Hematopoietic multipotent progenitor cell treated with erythropoietin and hydrocortisone succinate and interleukin-3 and kit ligand, for 6 days (in vitro differentiated cells): ENCODE results near the gene TMEM250.

Experiments
- DNase-seq: peaks from one replicate; pipeline ENCODE4 v3.0.0-alpha.2; 2015

TMEM250 gene

GRCh38 chr9:136131629-136132511, 13.2 kb upstream of the TMEM250 start:
- DNase-seq, result no peak

GRCh38 chr9:136129176-136129575, 10.5 kb upstream of the TMEM250 start:
- no peak for DNase-seq

- no peak for DNase-seq
Observed at GRCh38 chr9:136128436-136128835, 9.8 kb upstream of the TMEM250 start.

GRCh38 chr9:136127313-136127712, 8.6 kb upstream of the TMEM250 start:
- DNase-seq, result no peak

DNA sequence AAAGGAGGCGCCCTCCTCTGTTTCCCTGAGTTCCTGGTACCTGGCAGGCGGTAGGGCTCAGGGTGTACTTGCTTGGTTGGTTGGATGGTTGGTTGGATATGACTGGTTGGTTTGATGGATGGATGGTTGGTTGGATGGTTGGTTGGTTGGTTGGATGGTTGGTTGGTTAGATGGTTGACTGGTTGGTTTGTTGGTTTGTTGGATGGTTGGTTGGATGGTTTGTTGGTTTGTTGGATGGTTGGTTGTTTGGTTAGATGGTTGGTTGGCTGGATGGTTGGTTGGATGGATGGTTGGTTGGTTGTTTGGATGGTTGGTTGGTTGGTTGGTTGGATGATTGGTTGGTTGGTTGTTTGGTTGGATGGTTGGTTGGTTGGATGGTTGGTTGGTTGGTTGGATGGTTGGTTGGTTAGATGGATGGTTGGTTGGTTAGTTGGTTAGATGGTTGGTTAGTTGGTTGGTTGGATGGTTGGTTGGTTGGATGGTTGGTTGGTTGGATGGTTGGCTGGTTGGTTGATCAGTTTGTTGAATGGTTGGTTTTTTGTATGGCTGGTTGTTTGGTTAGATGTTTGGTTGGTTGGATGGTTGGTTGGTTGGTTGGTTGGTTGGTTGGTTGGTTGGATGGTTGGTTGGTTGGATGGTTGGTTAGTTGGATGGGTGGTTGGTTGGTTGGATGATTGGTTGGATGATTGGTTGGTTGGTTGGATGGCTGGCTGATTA, 6.5 kb upstream of the TMEM250 start:
- DNase-seq, result no peak

DNA sequence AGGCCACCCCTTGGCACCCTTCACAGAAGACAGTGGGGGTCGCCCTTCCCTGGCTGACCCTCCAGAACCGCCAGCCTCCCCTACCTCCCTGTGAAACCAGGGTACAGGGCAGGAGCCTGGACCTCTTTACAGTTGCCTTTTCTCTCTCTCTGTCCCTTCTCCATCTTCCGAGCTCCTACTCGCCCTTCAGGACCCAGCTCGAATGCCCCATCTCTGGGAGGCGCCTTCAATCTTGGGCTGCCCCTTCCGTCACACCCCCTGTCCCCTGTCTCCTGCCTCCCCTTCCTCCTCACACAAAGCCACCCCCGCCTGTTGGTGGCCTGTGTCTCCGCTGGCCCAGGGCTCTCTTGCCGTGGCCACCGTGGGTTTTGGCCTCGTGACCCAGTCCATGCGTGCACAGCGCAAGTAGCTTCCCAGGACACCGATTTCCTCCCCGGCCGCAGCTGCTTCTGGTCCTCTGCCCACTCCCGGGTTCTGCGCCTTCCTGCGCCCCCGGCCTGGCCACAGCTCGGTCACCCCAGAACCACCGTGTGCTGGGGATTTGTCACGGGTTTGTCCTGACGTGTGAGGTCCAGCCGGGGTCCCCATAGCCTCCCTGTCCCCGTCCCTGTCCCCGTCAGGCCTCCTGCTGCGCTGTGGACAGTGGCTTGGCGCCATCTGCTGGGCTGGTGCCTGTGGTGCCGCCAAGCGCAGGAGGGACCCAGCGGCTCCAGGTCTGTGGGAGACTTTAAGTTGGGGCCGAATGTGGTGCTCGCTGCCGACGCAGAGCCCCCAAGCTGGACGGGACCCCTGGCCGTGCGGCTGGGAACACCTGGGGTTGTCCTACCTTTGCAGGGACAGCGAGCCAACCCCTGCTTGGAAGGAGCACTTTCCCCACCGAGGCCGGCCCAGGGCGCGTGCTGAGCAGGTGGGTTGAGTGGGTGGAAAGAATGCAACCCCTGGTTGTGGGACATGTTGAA, 4.0 kb upstream of the TMEM250 start:
- peak; percentile 89 for DNase-seq

DNA sequence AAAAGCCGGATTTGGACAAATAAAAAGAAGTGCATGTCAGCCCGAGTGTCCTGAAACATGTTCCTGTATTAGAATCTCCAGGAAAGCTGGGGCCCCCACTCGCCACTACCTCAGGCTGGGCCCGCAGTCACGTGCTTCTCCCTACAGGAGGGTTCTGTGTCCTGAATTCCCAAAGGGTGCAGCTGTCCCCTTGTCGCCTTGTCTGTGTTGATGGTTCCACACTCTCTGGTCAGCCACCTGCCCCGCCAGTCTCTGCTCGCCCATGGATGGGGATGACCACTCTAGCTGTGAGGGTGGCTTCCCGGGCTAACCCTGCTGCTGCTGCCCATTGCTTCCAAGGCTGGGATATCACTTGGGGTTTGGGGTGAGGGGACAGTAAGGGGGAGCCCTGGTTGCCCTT, 3.1 kb upstream of the TMEM250 start:
- no peak for DNase-seq

- DNase-seq, result no peak
Observed at GRCh38 chr9:136120438-136120844, 1.8 kb upstream of the TMEM250 start.

DNA sequence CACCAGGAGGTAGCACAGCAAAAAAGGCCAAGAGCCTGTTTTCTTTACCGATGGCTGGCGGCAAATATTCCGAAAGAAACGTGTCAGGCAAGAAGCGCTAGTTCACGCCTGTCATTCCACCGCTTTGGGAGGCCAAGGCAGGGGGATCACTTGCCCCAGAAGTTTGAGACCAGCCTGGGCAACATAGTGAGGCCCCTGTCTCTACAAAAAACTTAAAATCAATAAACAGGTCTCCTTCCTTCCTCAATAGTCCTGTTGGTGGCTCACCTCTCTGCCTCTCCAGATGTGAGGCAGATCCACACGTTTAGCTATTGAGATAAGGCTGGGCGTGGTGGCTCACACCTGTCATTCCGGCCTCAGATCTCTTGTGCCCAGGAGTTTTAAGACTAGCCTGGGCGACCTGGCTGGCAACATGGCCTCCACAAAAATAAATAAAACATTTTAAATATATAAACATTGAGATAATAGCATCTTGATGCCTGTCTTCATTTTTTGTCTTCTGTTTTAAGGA, 1.3 kb upstream of the TMEM250 start:
- DNase-seq, result peak; percentile 43

GRCh38 chr9:136119061-136119882, 597 bp upstream of the TMEM250 start:
- peak; percentile 62 for DNase-seq

DNA sequence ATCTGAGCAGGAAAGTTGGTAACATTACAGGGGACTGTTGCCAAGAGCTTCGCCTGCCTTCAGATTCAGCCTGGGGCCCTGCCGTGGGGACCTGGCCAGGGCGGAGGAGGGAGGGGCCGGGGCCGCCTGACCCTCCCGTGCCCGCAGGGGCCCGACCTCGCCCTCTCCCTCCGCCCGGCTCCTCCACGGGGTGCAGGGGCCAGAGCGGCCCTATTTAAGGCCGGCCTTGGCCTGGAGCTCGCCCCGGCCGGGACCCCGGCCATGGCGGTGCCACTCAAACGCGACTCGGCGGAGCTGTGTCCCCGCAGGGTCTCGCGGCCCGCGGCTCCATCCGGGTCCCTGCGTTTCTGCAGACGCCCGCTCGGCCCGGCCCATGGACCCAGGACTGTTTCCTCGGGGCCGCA, 757 bp downstream of the TMEM250 start:
- DNase-seq, result no peak

DNA sequence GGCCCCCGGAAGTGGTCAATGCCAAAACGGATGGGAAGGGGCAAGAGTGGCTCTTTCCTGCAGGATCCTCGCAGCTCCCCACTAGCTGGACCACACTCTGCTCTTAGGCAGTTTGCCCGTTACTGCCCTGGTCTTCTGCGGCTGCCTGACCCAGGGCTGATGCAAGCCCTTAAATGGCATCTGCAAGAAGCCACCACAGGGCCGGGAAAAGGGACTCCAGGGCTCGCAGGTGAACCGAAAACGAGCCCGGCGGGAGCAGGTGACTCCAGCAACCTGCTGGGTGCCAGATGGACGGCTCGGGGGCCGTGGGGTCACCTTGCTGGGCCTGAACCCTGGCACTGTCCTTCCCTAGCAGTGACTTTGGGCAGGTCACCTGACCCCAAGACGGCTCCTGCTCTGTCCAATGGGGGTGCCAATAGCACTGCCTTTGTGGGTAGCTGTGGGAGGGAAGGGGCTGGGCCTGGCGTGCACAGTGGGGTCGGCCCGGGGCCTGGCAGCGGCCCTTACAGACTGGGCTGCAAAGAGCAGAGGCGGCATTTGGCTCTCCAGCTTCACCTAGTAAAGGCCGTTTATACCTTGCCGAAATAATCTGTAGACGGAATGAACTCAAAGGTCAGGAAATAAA, 1.3 kb downstream of the TMEM250 start:
- DNase-seq, result peak; percentile 78

DNA sequence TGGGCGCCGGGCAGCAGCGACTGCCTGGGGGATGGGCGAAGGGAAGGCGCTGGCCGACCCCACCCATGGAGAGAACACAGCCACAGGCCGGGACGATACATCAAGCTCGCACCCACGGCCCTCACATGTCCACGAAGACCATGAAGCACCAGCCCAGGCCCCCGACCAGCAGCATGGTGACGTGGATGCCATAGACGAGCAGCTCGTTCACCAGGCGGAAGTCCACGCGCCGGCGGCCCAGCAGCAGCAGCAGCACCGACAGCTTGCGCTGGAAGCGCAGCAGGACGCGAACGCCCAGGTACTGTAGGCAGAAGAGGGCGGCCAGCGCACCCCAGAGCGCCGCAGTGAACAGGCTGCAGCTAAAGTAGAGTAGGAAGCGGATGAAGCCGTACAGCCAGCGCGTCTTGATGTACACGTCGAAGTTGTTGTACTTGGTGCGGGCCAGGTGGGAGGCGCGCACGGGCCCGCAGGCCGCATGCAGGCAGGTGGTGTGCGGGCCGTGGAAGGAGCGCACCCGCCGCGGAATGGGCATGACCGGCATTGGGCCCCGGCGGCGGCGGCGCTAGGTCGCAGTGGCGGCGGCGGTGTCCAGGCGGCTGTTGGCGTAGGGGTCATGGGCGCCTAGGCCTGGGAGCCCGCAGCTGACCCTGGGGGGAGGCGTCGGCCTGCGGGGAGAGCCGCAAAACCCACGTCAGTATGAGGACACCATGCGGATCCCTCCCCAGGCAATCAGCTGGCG, 2.1 kb downstream of the TMEM250 start:
- no peak for DNase-seq

GRCh38 chr9:136115641-136116359, 2.9 kb downstream of the TMEM250 start:
- DNase-seq, result no peak

DNA sequence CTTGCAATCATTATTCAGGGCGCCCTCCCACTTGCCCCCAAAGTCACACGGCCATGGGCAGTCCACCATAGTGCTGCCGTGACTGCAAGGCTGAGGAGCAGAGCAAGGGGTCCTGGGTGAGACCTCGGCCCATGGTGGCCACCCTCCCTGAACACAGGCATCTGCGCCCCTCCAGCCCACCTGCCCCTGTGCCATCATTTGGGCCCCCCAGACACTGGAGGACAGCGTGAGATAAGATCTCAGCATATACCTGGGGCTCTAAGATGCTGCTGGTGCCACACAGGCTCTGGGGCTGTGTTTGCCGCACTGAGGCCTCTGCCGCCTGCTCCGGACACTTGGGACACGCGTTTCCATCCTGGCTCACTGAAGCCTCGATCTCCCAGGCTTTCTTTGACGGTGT, 3.5 kb downstream of the TMEM250 start:
- DNase-seq, result no peak

DNA sequence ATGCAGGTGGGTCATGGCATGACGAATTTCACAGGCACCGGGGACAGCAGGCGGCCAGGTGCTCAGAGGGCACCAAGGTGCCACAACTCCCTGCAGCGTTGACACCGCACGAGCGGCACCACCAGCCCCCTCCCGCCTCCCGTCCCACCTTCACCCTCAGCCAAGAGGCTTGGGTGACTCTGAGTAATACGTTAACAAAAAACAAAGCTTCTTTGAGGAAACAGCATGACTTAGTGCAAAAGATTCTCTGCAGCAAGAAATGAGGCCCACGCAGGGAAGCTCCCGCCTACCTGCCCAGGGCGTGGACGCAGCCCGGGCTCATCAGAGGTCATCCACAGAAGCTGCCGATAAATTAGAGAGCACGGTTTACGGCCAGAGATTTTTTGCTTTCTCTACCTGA, 4.1 kb downstream of the TMEM250 start:
- DNase-seq, result no peak

DNA sequence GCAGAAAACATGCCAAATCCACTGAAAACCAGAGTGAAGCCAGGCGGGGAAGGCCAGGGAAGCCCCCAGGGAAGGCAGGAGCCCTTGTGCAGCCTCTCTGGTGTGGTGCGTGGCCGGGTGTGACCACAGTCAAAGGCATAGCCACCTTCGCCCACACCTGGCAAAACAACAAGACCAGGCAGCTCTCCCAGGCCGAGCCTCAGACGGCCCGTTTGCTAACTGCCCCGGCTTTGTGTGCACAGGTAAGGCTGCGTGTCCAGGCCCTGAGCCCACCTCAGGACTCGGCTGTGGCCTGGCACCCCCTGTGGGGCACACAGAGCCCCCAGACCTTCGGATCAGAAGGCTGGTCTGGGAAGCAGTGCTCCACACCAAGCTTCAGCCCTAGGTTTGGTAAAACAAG, 6.1 kb downstream of the TMEM250 start:
- no peak for DNase-seq

DNA sequence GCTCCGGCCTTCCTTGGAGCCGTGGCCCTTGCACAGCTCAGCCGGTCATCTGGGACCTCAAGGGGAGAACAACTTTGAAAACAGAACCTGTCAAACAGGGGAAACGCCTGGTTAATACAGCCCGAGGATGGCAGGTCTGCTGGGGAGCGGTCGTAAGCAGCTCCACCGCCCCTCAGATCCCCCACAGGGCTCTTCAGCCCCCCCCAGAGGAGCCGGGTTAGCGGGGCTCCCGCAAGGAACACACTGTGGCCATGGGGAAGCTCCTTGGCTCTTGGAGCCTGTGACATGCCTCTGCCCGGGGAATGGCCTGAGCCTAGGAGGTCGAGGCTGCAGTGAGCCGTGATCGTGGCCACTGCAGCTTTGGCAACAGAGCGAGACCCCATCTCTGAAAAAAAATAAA, 6.8 kb downstream of the TMEM250 start:
- peak; percentile 38 for DNase-seq

DNA sequence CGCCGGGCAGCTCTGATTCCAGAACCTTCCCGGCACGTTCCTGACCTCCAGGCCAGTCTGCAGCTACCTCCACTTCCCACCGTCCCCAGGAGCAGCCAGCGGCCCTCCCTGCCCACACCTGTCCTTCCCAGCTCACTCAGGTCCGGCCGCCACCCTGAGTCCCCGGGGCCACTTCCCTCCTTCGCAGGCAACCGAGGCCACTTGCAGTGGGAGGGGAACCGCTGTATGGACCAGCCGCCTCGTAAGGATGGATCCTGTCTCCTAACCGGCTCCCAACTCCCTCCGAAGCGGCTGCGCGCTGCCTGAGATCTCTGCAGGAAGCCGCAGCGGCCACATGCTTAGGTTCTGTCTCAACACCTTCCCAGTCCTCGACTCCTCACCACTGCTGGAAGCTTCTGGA, 7.5 kb downstream of the TMEM250 start:
- DNase-seq, result no peak
